Measurements from ENCODE around the gene OR1J1. TPM values are rescaled to one million over a fixed set of nuclear protein-coding genes. Genes with fewer than 3 reads are reported as not detected.

Gene OR1J1
- total RNA-seq, 4 donors from 2014 or later: not detected

GRCh38 chr9:122463828-122464632 lies 13.7 kb downstream of the OR1J1 start:
- peak overlapping the region in 3 of 4 donors; percentile 35 to 64 (median 35) for H3K27ac ChIP-seq
- H3K4me1 ChIP-seq: peaks cover 0 to 15% (median 0%) of the 10 kb centered on the region in 4 donors
- H3K9me3 ChIP-seq: no peaks in the 10 kb centered on the region
- no peaks in the 10 kb centered on the region for H3K27me3 ChIP-seq
- DNase-seq: peak in 1 of 3 donors; percentile 29
- TF ChIP-seq CTCF (IDR thresholded peaks at IDR 0.05) (no peak), POLR2A (IDR thresholded peaks at IDR 0.05) (no peak)
- peak overlapping the region in 1 of 4 donors; percentile 39 for H3K4me3 ChIP-seq
- no peaks in the 10 kb centered on the region for H3K36me3 ChIP-seq

- no peaks in the 10 kb centered on the region for H3K27me3 ChIP-seq
- H3K9me3 ChIP-seq: no peaks in the 10 kb centered on the region
- no peaks in the 10 kb centered on the region for H3K36me3 ChIP-seq
- no peaks in the 10 kb centered on the region for H3K4me1 ChIP-seq
- DNase-seq: no peak
- no peak overlapping the region for H3K27ac ChIP-seq
- no peak overlapping the region for H3K4me3 ChIP-seq
- TF ChIP-seq CTCF (IDR thresholded peaks at IDR 0.05) (no peak), POLR2A (IDR thresholded peaks at IDR 0.05) (no peak)
Measured at GRCh38 chr9:122457787-122458186, 19.9 kb downstream of the OR1J1 start.

- no peak for TF ChIP-seq POLR2A (IDR thresholded peaks at IDR 0.05)
- TF ChIP-seq CTCF (IDR thresholded peaks at IDR 0.05): no peak
- no peak overlapping the region for H3K27ac ChIP-seq
- H3K9me3 ChIP-seq: no peaks in the 10 kb centered on the region
- H3K4me1 ChIP-seq: no peaks in the 10 kb centered on the region
- no peaks in the 10 kb centered on the region for H3K36me3 ChIP-seq
- no peak for DNase-seq
- H3K27me3 ChIP-seq: no peaks in the 10 kb centered on the region
- no peak overlapping the region for H3K4me3 ChIP-seq
Measured at GRCh38 chr9:122456123-122456522, 21.6 kb downstream of the OR1J1 start.

- no peaks in the 10 kb centered on the region for H3K36me3 ChIP-seq
- TF ChIP-seq CTCF (IDR thresholded peaks at IDR 0.05): no peak
- no peak for TF ChIP-seq POLR2A (IDR thresholded peaks at IDR 0.05)
- no peak for DNase-seq
- H3K27ac ChIP-seq: no peak overlapping the region
- H3K27me3 ChIP-seq: no peaks in the 10 kb centered on the region
- no peak overlapping the region for H3K4me3 ChIP-seq
- no peaks in the 10 kb centered on the region for H3K9me3 ChIP-seq
- no peaks in the 10 kb centered on the region for H3K4me1 ChIP-seq
Measured at GRCh38 chr9:122453677-122454135, 24.0 kb downstream of the OR1J1 start.

- TF ChIP-seq CTCF (IDR thresholded peaks at IDR 0.05) (no peak), POLR2A (IDR thresholded peaks at IDR 0.05) (no peak)
Measured at GRCh38 chr9:122446819-122447484, 30.8 kb downstream of the OR1J1 start.

More at GRCh38 chr9:122446819-122447484, 30.8 kb downstream of the OR1J1 start:
- Histone ChIP-seq H3K27me3 (no peaks in the 10 kb centered on the region), H3K4me3 (no peak overlapping the region), H3K36me3 (no peaks in the 10 kb centered on the region), H3K9me3 (no peaks in the 10 kb centered on the region), H3K4me1 (no peaks in the 10 kb centered on the region), H3K27ac (peak overlapping the region in 1 of 4 donors; percentile 24)
- DNase-seq: no peak
